OCI-LY7 (cell line): Measurements from ENCODE around the gene CMSS1.

Source experiments
- EZH2phosphoT487 ChIP-seq: fragments of 200-600 bp; sonication (generic); IDR thresholded peaks from 2 replicates; pipeline ENCODE4 v1.6.1; 2018; ENCODE audit warnings: low read depth, borderline replicate concordance, mild to moderate bottlenecking, mixed run types, antibody characterized with exemption, low read length, moderate library complexity, mixed read lengths
- TF ChIP-seq, protein P1 (sequence below): fragments of 200-600 bp; sonication (generic); conservative IDR thresholded peaks from 2 replicates; pipeline ENCODE4 v1.5.1; 2014; ENCODE audit warnings: mild to moderate bottlenecking, antibody characterized with exemption, low read length, moderate library complexity, mixed read lengths

DNA sequence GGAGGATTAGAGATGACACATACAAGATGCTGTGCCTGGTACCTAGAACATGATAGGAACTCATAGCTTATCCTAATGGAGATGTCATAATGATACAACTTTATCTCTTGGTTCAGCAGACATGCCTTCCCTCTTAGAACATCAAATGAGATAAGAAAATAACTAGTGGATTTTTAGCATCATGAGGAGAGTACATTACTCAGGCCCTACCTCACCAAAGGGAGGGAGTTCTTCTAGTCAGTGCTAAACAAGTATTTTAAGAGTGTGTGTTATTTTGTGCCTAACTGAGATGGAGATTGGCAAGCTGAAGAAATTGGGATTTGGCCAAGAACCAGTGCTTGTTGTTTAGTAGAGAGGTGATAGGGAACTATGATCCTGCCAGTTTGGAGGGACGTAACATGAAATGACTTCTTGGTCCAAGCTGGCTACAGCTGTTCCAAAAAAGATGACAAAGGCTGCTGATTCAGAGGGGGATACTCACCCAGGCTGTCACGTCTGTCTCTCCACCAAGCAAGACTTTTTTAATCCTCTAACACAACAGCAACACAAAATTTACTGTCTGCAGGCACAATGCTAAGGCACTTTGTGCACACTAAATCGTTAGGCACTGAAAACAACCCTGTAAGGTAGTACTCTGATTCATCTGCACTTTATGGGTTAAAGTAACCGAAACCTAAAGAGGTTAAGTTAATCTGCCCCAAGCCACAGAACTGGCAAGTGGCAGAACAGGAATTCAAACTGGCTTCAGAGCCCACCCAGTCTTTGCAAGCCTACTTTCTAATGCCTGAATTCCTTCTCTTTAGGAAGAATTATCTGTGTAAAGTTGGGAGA lies 126.5 kb downstream of the CMSS1 start:
- TF ChIP-seq, protein P1, sequence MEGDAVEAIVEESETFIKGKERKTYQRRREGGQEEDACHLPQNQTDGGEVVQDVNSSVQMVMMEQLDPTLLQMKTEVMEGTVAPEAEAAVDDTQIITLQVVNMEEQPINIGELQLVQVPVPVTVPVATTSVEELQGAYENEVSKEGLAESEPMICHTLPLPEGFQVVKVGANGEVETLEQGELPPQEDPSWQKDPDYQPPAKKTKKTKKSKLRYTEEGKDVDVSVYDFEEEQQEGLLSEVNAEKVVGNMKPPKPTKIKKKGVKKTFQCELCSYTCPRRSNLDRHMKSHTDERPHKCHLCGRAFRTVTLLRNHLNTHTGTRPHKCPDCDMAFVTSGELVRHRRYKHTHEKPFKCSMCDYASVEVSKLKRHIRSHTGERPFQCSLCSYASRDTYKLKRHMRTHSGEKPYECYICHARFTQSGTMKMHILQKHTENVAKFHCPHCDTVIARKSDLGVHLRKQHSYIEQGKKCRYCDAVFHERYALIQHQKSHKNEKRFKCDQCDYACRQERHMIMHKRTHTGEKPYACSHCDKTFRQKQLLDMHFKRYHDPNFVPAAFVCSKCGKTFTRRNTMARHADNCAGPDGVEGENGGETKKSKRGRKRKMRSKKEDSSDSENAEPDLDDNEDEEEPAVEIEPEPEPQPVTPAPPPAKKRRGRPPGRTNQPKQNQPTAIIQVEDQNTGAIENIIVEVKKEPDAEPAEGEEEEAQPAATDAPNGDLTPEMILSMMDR, result no peak
- no peak for TF ChIP-seq EZH2phosphoT487
